GM21423 (cell line): ENCODE data around the gene AQP3.
"Not testable (repeated sequence)": the region's sequence is repeated elsewhere in the genome, so short reads cannot be mapped to it uniquely, and the experiment has no call there.

Source experiments
- ATAC-seq: cut with Tn5 transposase; IDR thresholded peaks from one replicate; pipeline ENCODE4 v1.9.1; 2021; ENCODE audit warnings: mild to moderate bottlenecking, moderate library complexity; ENCODE audit not compliant: unreplicated experiment

Gene AQP3

DNA sequence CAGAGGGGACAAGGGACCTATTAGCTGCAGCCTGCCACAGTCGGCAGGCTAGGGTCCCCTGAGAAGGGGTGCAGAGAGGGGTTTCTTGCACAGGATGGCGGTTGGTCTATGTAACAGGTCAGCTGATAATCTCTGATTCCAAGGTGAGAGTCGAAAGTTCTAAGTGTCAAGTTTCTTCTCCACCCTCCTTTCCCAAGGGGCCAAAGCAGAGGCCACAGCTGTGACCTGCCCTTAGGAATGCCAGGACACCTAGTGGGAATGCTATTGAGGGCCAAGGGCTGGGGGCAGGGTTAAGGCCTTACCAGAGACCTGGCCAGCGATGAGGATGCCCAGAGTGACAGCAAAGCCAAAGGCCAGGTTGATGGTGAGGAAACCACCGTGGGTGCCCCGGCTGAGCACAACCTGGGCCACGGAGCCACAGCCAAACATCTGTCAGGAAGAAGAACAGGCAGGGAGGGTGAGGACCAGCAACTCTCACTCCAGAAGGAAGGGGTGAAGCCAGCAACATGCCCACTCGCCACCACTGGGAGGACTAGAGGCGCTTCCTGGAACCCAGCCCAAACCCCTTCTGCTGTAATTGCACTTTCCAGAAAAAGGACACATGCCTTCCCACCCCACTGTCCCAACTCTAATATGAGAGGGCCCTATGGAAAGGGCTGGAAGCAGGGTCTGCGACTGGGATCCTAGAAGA is 3.8 kb downstream of the AQP3 start:
- no peak for ATAC-seq

DNA sequence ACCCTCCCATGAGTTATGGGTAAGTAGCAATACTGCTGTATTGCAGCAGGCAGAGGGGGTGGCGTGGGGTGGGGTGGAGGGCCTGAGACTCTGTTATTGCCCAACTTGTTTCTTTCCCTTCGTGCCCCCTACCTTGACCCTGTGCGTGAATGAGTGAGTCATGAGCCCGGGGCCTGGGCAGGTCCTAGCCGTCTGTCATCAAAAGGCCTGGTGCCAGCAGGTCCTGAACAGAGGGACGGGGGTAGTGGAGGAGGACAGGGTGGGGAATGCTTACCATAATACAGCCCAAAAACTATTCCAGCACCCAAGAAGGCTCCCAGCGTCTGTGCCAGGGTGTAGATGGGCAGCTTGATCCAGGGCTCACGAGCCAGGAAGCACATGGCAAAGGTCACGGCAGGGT is 4.3 kb downstream of the AQP3 start:
- no peak for ATAC-seq

DNA sequence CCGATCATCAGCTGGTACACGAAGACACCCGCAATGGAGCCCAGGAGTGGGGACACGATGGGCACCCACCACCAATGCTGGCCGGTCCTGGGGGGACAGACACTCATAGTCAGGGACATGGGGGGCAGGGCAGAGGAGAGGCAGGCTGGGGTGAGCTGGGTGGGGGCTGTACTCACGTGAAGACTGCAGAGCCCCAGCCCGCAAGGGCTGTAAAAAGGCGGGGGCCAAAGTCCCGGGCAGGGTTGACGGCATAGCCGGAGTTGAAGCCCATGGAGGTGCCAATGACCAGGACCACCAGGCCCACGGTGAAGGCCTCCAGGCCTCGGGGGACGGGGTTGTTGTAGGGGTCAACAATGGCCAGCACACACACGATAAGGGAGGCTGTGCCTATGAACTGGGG is 5.3 kb downstream of the AQP3 start:
- no peak for ATAC-seq

DNA sequence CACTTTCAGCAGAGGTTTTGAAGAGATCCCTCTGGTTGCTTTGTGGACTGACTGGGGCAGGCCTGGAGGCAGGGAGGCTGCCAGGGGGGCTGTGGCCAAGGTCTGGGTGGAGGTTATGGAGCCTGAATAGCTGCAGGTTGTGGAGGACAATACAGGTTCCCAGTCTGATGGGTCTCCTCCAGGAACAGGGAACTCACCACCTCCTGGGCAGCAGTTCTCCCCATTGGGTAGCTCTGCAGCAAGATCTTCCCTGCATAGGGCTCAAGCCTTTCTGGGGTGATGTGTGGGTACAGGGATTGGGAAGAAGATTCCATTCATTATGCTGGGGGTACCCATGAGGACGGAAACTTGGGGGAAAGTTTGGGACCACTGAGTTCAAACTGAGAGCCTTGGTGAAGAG is 6.8 kb downstream of the AQP3 start:
- no peak for ATAC-seq

DNA sequence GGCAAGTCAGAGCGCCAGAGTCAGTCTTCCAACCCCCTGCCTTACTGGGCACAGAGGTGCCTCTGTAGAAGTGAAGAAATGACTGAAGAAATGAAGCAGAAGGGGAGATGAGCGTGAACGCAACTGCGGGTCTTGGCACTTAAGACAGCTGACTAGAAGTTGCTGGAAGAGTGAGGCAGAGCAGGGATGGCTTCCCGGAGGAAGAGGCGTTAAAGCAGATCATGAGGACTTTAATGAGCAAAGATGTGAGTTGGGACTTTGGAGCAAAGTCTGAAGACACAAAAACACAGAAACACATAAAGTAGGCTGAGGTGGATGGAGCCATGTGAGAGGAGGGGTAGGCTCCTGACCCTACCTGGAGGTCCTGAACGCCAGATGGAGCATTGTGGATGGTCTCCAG is 7.2 kb downstream of the AQP3 start:
- ATAC-seq = no peak

DNA sequence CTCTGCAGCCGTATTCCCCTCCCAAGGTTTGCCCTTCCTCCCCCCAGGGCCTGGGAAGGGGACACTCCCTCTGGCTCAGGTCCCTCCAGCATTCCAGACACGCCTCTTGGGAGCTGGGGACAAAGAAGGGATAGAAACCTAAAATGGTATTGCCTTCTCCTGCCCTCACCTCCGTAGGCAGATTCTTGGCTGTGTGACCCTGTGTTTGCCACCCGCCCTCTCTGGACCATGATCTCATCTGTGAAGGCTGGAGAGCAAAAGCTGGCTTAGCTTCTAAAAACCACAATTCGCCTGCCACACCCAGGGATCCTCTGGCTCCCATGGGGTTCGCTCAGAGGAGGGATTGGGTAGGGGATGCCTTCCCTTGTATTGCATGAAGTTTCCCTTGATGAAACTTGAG is 7.7 kb downstream of the AQP3 start:
- no peak for ATAC-seq

DNA sequence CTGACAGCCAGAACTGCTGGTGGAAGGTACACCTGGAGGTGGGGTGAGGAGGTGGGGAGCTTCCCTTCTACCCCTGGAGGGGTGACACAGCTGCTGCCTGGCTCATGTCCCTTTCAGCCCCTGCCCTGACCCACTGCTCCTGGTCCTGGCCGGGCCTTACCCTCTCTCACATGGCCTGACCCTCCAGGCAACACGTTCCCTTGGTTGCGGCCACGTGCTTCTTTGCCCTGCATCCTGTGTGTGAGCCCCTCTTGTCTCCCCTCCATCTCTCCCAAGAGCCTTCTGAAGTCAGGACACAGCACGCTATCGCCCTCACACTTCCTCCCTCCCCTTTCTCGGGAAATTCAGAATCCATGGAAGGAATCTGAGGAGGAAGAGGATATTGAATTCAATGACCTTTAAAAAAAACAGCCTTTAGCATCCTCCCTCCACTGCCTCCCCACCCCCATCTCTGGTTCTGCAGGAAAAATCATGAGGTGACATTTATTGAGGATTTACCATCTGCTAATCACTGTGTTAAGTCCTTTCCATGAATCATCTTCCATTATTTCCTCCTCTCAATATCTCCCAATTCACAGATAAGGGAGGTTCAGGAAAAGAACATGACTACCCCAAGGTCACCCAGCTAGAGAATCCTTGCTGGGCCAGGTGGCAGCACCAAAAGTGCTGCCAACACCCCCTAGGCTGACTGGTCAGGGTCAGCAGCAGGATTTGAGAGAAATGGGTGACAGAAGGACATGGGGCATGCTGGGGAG is 8.3 kb downstream of the AQP3 start:
- no peak for ATAC-seq

DNA sequence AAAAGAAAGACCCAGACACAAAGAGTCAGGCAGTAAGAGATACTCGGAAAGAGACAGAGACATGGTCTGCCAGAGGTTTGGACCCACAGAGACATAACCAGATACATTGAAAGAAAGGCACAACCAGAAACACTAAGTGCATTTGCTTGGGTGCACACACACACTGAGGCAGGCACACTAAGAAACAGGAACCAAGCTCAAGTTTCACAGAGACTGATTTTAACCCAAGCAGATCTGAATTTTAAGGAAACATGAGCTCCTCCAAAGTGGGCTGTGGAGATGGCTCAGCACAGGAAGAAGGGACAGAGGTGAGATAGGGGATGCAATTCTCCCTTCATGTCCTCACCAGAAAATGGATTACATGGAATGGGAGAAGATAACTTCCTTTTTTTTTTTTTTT is 9.5 kb downstream of the AQP3 start:
- no peak for ATAC-seq

DNA sequence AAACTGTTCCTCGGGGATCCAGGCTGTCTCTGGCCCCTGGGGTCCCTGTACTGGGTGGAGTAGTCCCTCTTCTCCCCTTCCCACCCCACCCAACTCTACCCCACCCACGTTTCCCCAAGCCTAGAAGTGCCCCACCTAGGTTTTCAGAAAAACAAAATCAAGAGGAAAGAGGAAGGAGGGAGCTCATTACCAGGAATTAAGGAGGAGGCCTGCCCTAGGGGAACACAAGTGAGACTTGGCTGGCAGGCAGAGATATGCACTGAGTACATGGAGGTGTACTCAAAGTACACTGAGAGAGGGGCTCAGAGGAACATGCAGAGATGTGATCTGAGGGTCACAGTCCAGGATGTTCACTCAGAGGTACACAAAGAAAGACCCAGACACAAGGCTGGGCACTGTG is 10.2 kb downstream of the AQP3 start:
- ATAC-seq = no peak

DNA sequence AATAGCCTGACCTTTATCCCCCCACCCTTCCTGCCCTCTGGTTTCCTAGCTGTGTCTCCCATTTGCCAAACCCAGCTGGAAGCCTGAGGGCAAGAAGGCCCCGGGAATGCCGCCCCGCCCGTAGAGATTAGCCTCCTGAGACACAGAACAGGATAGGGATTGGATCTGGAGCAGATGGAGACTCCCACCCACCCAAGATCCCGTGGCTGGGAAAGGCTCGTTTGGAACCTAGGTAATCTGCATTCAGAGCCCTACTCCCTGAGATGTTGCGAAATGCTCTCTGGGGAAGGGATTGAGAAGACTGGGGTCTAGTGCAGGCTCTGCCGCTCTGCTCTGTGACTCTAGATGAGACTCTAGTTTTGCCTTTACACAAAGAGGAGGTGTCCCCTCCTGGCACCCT is 10.9 kb downstream of the AQP3 start:
- ATAC-seq = no peak

DNA sequence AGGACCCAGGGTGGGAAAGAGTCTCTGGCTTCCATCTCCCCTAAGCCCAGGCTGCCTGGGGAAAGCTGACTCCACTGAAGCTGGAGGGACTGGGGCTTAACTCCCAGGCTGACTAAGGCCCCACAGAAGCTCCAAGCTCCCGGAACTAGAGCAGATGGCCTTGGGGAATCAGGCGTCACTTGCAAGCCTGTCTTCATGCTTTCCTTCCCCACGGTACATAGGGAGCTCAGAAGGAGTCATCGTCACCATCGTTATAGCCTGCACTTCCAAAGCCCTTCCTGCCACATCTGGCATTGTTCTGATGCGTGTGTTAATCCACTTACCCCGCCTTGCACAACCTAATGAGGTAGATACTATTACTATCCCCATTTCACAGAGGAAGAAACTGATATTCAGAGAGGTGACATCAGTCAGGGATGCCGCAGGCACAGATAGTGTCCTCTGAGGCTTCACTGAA is 11.5 kb downstream of the AQP3 start:
- ATAC-seq = no peak

DNA sequence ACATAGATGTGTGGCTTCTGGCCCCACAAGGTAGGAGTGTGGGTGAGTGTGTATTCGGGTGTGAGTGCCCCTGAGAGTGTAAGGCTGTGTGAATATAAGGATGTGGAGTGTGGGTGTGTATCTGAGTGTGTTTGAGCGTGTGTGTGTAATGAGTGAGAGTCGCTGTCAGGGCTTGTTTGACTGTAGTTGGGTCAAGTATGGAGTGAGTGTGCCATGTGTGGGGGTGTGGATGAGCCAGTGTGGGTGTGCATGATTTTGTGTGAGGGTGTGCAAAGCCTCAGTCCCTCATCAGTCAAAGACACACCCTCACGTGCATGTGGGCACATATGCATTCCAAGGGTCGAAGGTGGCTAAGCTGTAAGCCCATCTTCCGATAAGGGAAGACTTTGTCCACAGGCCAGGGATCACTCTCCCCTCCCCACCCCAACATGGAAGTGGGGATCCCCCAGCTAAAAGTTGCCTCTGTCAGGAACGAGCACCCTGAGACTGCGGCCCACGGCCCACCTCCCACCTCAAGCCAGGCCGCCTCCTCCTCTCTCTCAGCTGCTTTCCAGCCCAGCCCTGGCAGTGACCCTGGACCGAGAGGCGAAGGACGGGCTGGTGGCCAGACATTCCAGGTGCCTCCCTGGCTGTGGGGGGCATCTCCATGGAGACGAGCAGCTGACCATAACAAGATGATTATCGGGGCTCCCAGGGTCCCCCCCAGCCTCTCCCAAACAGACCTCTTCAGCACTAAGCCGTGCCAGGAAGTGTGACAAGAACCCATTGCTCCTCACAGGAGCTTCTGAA is 12.9 kb downstream of the AQP3 start:
- no peak for ATAC-seq

DNA sequence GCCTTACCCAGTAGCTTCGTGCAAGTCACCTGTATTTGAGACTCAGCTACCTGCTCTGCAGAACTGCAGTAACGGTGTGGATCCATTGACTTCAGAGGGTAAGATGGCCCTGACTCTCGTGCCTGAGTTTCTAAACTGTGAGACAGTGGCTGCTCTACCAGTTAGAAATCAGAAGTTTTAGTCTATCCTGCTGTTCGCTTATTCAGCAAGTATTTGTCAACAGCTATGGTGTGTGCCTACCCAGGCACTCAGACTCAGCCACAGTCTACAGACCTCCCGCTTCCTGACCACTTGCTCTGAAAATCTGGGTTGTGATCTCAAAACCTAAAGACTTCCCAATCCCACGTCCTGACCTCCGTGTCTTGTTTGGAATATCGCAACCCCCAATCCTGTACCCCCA is 13.5 kb downstream of the AQP3 start:
- ATAC-seq = no peak

DNA sequence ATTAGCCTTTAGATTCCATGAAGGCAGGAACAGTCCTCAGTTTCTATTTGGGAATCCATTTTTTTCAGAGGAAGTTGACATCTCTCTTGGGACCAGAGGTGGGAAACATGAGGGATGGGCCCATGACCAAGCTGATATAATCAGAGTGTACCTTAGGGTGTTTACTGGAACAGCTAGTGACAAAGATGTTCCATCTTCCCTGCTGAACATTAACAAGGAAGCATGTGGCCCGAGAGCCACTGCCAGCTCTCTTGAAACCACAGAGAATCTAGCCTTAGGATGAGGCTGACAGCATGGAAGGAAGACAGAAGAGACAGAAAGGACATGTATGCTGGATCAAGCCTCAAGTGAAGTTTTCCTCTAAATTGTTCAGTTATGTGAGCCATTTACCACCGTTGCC is 16.0 kb downstream of the AQP3 start:
- no peak for ATAC-seq

DNA sequence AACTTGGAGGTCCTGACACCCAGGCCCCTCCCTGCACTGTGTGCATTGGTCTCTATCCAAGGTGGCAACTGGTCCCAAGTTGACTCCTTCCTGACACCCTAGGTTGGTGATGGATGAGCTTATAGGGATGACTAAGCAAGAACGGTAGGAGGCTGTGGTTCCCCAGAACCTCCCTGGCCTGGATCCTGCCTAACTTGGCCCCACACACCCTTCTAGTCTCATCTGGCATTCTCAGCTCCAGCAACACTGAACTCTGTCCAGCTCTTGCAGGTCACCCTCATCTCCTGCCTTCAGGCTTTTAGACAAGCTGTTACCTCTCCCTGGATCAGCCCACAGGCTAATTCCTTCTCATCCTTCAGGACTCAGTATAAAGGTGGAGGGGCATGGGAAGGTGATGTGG is 16.5 kb downstream of the AQP3 start:
- no peak for ATAC-seq

DNA sequence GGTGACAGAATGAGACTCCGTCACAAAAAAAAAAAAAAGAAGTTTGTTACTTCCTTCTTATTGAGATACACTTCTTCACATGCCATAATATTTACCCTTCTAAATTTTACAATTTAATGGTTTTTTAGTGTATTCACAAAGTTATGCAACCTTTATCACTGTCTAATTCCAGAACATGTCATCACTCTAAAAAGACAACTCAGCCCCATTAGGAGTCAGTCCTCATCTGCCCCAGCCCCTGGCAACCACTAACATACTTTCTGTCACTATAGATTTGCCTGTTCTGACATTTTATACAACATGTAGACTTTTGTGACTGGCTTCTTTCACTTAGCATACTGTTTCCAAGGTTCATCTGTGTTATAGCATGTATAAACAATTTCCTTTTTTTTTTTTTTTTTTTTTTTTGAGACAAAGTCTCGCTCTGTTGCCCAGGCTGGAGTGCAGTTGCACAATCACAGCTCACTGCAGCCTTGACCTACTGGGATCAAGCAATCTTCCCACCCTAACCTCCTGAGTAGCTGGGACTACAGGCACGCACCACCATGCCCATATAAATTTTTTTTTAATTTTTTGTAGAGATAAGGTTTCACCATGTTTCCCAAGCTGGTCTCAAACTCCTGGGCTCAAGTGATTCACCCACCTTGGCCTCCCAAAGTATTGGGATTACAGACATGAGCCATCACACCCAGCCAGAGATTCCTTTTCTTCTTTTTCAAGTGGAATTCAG is 18.0 kb downstream of the AQP3 start:
- ATAC-seq = no peak

DNA sequence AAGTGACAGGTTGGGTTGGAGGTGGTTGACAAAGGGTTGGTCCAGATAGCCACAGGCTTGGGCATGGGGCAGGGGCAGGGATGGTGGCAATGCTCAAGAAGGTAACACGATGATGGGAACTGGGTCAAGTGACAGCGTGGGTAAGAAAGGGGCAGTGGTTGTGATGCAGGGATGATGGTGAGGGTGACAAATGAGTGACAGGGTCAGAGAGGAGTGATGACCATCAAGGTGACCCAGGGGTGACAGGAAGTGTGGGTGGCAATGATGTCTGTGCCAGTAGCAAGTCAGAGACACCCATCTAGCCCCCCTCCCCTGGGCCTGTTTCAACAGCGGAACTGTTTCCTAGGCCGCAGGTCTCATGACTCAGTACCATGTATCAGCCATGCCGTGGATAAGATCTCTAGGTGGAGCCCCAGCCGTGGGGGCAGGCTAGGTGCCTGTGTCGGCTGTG is 20.5 kb downstream of the AQP3 start:
- ATAC-seq = no peak

DNA sequence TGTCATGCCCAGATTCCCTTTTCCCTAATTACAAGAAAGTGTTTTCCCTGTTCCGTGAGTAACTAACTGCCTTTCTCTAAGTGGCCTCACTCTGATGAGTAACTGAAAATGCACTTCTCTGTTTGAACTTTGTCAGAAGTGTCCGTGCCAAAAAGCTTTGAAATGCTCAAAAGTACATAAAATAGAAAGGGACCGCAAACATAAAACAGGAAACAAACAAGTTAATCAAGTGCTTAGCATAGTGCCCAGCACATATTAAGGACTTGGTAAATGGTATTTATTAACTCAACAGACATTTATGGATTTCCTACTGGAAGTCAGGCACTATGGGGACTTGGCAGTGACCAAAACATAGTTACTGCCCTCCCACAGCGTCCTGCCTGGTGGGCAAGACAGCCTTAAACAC is 22.3 kb downstream of the AQP3 start:
- no peak for ATAC-seq

DNA sequence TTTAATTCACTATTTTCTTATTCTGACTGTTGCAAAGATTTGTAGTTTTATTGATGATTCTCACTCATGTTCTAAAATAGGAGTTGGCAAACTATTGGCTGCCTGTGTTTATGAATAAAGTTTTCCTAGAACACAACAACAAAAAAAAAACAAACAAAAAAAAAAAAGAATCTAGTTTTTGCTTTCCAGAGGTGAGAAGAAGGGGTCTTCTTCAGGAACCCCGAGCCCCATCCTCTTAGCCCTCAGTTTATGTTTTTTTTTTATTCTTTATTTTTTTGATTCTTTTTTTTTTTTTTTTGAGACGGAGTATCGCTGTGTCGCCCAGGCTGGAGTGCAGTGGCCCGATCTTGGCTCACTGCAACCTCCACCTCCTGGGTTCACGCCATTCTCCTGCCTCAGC is 22.9 kb downstream of the AQP3 start:
- not testable (repeated sequence) for ATAC-seq

DNA sequence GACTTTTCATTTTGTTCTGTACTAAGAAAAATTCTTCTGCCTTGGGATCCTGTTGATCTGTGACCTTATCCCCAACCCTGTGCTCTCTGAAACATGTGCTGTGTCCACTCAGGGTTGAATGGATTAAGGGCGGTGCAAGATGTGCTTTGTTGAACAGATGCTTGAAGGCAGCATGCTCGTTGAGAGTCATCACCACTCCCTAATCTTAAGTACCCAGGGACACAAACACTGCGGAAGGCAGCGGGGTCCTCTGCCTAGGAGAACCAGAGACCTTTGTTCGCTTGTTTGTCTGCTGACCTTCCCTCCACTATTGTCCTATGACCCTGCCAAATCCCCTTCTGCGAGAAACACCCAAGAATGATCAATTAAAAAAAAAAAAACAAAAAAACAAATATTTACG is 23.4 kb downstream of the AQP3 start:
- not testable (repeated sequence) for ATAC-seq

DNA sequence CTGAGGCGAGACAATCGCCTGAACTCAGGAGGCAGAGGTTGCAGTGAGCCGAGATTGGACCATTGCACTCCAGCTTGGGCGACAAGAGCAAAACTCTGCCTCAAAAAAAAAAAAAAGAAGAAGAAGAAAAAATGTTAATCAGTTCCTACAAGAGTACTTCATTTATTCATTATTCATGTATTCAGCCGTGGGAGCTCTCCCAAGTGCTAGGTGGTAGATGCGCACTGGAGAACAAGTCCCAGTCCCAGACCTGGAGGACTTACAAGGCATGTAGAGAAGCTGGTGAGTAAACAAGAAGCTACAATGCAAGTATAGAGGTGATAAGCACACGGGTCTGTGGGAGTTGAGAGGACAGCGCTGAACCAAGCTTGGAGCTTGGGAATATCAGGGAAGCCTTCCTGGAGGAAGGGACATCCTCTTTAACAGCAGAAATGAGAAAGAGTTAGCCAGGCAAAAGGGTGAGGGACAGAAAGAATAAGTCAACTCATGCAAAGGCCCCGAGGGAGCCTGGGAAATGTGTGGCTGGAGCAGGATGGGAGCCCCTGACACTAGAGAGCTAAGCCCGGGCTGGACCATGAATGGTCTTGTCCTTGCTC is 27.6 kb downstream of the AQP3 start:
- no peak for ATAC-seq
